Activated gamma-delta T cell (primary cell): ENCODE data around the gene RITA1.
"Not testable (repeated sequence)": the region's sequence is repeated elsewhere in the genome, so short reads cannot be mapped to it uniquely, and the experiment has no call there.

Experiments used
- DNase-seq: peaks from one replicate; lab custom pipeline; 2025; lab: John Stamatoyannopoulos, UW

Gene RITA1

DNA sequence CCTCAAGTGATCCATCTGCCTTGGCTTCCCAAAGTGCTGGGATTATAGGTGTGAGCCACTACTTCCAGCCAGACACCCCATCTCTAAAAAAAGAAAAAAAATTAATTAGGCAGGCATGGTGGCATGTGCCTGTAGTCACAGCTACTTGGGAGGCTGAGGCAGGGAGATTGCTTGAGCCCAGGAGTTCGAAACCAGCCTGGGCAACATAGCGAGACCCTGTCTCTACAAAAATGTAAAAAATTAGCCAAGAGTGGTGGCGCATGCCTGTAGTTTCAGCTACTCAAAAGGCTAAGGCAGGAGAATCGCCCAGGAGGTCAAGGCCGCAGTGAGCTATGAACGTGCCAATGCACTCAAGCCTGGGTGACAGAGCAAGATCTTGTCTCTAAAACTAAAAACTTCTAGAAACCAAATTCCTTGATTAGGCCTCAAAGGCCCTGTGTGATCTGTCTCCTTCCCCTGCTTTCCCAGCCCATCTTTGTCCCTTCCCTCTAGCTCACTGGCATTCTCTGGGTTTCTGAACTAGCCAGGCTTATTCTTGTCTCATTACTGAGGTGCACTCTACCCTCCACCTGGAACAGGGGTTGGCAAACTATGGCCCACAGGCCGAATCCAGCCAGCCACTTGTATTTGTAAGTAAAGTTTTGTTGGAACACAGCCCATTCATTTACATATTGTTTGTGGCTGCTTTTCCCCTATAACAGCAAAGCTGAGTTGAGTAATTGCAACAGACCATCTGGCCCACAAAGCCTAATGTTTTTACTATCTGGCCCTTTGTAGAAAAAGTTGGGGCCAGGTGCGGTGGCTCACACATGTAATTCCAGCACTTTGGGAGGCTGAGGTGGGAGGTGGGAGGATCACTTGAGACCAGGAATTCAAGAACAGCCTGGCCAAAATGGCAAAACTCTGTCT, 18.6 kb downstream of the RITA1 start:
- DNase-seq = no peak

DNA sequence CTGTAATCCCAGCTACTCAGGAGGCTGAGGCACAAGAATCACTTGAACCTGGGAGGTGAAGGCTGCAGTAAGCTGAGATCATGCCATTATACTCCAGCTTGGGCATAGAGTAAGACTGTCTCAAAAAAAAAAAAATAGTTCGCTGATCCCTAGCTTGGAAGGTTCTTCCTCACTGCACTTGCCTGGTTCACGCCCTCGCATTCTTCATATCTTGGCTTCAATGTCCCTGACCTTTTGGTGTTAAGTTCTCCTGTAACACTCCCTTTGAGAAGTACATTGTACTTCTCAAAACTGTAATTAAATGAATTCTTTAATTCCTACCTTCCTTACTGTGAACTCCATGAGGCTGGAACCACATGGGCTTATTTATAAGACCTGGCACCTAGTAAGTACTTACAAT, 19.3 kb downstream of the RITA1 start:
- DNase-seq = no peak

- not testable (repeated sequence) for DNase-seq
Observed at GRCh38 chr12:113206802-113207201, 21.3 kb downstream of the RITA1 start.

DNA sequence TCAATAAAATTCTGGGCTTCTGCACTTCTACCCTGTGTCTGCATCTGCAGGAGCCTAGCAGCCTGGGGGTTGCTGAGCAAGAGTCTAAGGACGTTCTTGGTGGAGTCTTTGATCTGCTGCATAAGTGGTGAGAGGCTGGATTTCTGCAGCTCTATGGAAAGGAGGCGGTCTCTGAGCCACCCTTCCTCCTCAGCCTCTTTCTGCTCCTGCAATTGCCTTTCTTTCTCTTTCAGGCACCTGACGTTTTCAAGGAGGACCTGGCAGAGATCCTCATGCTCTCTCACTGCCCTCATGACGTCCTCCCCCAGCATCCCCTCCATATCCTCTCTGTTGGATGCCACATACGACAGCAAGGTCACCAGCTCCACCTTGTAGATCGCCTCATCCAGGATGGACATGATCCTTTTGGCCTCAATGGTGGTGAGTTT, 22.1 kb downstream of the RITA1 start:
- no peak for DNase-seq

DNA sequence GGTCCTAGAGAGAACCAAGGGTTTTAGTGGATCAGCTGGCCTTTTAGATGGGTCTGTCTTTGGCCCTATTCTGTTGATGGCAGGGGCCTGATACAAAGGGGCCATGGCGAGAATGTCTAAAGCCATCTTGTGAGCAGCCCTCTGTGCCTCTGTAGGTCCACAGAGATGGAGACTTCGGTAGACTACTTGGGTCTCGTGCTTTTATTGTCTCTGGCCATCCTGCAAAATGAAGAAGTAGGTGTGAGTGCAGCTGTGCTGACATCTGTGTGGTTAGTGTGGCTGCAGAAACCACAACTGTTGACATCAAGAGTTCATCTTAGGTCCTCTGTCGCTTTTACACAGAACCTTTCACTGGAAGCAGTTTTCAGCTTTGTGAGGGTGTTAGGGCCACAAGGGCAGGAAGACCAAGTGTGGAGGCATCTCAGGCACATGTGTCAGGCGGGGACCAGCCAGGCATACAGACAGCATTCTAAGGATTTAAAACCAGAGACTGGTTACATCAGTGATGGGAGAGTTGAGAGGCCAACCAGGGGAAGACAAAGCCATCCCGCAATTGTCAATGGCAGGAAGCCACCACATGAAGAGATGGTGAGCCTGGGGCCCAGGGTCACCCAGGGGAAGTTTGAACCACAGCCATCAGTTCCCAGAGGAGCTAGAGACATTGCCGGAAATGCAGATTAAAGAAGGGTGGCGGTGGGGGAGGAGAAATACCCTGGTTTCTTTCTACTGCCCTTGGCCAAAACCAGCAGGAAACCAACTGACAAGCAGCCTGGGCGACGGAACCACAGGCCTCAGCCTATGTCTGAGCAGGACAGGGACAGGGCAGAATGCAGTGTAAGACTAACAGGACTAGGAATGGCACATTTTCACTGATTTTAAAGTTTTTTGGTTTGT, 22.8 kb downstream of the RITA1 start:
- no peak for DNase-seq

GRCh38 chr12:113211160-113211559, 25.6 kb downstream of the RITA1 start:
- no peak for DNase-seq

DNA sequence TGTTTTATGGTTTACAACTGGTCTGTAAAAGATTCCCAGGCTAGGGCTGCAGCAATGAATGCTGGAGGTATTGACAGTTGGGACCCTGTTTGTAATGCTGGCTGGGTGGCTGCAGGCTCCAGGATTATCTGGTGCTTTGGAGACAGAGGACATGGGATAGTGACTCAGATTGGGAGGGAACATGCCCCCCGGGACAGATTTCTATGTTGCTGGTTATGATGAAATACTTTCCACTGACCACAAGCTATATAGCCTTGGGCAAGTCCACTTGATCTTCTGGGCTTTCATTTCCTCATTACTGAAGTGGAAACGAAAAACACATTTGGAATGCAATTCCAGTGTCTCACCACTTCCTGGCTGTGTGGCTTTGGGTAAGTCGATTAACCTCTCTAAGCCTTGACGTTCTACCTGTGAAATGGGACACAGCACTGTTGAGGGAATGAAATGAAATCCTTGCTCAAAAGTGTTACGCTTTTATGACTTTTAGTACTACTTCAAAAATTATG, 29.4 kb downstream of the RITA1 start:
- DNase-seq = no peak

GRCh38 chr12:113216027-113216426, 30.5 kb downstream of the RITA1 start:
- no peak for DNase-seq

- peak; percentile 53 for DNase-seq
Observed at GRCh38 chr12:113220593-113221180, 35.2 kb downstream of the RITA1 start.

- peak; percentile 86 for DNase-seq
Observed at GRCh38 chr12:113221181-113221996, 35.9 kb downstream of the RITA1 start, which contains the start of gene TPCN1. TPCN1 (plus strand) TSS chr12:113221464; CDS start chr12:113226853, 5,389 bp downstream.

DNA sequence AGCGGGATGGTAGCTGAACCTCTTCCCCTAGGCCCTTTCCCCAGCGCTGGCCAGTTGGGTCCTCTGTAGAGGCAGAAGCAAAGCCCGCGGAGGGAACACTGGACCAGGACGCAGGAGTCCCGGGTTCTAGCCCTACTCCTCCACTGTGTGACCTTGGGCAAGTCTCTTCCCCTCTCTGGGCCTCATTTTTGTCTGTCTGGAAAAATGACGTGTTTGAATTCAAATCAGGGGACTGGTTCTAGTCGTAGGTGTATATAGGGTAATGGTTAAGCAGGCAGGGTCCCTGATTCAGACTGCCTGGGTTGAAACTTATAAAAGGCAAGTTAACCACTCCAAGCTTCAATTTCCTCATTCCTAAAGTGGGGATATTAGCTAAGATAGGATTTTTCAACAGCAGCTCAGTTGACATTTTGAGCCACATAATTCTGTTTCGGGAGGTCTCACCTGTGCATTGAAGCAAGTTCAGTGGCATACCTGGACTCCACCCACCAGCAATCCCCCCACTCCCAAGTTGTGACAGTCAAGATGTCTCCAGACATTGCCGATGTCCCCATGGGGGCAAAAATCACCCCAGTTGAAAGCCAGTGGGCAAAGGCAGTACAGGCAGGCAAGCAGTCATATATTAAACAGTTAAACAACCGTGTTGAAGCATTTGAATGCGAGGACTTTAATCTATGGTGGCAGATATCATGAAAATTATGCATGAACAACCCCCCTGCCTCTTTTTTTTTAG, 36.6 kb downstream of the RITA1 start:
- DNase-seq = no peak

GRCh38 chr12:113222730-113223531, 37.4 kb downstream of the RITA1 start:
- no peak for DNase-seq

DNA sequence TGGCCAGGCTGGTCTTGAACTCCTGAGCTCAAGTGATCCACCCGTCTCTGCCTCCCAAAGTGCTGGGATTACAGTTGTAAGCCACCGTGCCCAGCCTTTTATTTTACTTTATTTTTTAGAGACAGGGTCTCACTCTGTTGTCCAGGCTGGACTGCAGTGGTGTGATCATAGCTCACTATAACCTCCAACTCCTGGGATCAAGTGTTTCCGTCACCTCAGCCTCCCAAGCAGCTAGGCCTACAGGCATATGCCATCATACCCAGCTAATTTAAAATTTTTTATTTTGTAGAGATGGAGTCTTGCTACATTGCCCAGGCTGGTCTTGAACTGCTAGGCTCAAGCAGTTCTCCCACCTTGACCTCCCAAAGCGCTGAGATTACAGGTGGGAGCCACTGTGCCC, 39.4 kb downstream of the RITA1 start:
- DNase-seq = no peak

- no peak for DNase-seq
Observed at GRCh38 chr12:113226696-113227568, 41.4 kb downstream of the RITA1 start.

- no peak for DNase-seq
Observed at GRCh38 chr12:113227686-113228391, 42.3 kb downstream of the RITA1 start.

DNA sequence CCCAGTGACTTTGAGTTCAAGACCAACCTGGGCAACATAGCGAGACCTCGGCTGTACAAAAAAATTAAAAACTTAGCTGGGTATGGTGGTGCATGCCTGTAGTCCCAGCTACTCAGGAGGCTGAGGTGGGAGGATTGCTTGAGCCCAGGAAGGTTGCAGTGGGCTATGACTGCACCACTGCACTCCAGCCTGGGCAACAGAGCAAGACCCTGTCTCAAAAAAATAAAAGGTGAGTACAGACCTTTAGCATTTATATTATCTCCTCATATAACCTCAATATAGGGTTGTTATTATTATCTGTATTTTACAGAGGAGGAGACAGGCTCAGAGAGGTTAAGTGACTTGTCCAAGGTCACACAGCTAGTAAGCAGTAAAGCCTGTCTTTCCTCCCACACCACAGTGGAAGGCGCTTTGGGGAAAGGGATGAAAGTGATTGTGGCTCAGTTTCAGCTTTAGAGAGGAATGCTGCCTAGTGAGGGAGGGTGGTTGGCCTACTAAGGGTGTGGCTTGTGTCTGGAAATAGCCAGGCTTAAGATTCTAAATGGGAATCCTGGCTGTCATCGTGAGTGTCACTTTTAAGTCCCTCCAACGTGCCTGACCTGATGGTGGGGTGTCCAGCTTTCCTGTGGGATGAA, 43.0 kb downstream of the RITA1 start:
- DNase-seq = no peak
